K562 treated with DMSO at 1 percent for 24 hours (cell line): ENCODE results near the gene MYADML2. TPM values are rescaled to one million over a fixed set of nuclear protein-coding genes. Genes with fewer than 3 reads are reported as not detected.

ENCODE experiments used
- total RNA-seq: library from RNA; unstranded; fragments of 300-600 nt; gene quantifications from 2 replicates; pipeline ENCODE4 v1.2.3, GENCODE V29; 2022; ENCODE audit warnings: low read depth; ENCODE audit not compliant: insufficient read depth

MYADML2 gene
- not detected in 2 replicates for total RNA-seq

GRCh38 chr17:81947189-81947588, at the start of gene MYADML2:
Gene MYADML2, minus strand, starts transcription at chr17:81947233. Its CDS starts 5,492 bp downstream, at chr17:81941741.

GRCh38 chr17:81977211-81977808, 30.3 kb upstream of the MYADML2 start, which contains the start of gene ASPSCR1:
Gene ASPSCR1, plus strand, starts transcription at chr17:81977629. Its CDS starts 18 bp downstream, at chr17:81977647.

GRCh38 chr17:81961087-81961511, 14.1 kb upstream of the MYADML2 start, which contains the start of gene NOTUM:
Gene NOTUM, minus strand, starts transcription at chr17:81961187. Its CDS starts 278 bp downstream, at chr17:81960909.

DNA sequence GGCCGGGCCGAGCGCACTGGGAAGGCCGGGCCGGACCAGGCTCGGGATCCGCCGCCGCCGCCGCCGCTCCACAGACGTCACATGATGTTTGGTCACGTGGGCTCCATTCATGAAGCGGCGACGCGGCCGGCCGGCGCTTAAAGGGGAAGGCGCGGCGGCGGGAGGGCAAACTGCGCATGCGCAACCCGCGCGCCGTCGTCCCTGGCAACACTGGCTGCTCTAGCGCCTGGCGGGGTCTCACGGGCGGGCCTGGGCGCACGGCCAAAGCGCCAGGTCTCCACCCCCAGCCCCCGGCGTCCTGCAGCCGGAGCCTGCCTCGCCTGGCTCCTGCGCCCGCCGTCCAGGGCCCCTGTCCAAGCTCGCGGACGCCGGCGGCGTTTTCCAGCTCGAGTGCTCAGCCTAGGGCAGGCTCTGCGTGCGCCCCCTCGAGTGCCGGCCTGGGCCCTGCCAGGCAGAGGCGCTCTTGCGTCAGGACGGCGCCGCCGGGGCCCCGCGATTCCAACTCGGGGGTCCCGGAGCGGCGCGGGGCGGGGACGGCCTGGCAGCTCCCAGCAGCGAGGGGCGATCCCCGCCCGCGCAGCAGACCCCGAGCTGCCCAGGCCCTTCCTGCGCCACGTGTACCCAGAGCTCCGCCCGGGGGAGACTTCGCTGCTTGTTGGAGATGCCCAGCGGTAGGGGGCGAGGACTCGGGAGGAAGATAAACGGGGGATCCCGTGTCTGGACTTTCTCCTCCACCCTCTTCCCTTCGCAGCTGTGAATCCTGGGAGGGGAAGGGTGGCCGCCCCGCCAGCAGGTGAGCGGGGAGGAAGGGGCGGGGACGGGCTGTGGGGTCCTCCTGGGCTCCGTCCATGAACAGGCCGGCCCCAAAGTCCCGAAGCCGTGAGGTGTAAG, 19.1 kb downstream of the MYADML2 start, which contains the start of gene MAFG:
Gene MAFG (minus strand): TSS at position 83 of the 891 bp plus-strand sequence. CDS start 4,550 bp downstream, outside the sequence.

DNA sequence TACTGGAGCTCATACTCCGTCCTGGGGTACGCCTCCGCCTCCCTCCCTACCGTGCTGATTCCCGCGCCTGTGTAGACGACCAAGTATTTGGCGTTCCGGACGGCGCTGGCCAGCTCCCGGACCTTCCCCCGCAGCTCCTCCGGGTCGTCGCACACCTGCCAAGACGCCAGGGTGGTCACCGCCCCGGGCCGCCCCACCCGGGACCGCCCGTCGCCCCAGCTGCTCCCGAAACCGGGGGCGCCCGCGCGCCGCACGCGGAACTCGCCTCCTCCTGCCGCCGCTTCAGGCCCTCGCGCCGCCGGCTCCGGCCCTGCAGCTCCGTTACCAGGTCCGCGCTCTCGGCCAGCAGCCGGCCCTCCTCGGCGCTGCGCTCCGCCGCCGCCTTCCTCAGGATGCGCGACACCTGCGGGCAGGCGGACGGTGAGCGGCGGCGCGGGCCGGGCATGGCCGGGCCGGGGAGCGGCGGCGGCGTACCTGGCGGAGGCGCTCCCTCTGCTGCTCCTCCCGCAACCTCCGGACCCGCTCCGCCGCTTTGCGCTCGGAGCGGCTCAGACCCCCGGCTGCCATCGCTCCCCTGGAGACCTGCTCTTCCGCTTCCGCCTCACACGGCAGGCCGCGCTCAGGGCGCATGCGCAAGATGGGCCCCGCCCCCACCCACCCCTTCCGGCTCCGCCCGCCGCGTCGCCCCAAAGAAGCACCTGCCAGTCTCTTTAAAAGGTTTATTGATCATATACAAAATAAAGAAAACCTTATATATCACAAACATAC, 29.3 kb downstream of the MYADML2 start, which contains the start of gene SIRT7:
Gene SIRT7 (minus strand): TSS at position 612 of the 768 bp plus-strand sequence. CDS start 45 bp downstream, at position 567.

GRCh38 chr17:81911277-81911961, 35.6 kb downstream of the MYADML2 start, which contains the start of gene PCYT2:
Gene PCYT2, minus strand, starts transcription at chr17:81911399. Its CDS starts 44 bp downstream, at chr17:81911355.

DNA sequence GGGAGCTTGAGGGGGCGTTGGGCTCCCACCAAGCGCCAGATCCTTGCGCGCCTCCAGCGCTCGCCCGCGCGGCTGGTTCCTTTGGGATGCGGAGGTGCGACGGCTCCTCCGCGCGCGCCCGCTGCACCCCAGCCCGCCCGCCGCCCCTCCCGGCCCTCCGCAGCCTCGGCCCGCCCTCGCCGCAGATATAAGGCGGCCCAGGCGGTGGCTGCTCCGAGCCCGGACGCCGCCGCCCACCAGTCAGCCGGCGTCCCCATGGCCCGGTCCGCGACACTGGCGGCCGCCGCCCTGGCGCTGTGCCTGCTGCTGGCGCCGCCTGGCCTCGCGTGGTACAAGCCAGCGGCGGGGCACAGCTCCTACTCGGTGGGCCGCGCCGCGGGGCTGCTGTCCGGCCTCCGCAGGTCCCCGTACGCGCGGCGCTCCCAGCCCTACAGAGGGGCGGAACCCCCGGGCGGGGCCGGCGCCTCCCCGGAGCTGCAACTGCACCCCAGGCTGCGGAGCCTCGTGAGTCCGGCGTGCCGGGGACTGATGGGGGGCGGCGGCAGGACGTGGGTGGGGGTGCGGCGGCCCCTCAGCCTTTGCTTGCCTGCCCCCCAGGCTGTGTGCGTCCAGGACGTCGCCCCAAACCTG, 44.9 kb downstream of the MYADML2 start, which contains the start of gene NPB:
Gene NPB (plus strand): TSS at position 216 of the 630 bp plus-strand sequence. CDS start 40 bp downstream, at position 256.

Other genes with a start within 250 kb of the MYADML2 start
- 103 and 127 TPM in 2 replicates for gene MRPL12, start 243.9 kb downstream of the MYADML2 start, total RNA-seq
- 86.5 and 86.6 TPM in 2 replicates for gene SLC25A10, start 234.9 kb downstream of the MYADML2 start, total RNA-seq
- not detected in 2 replicates for gene GCGR, start 143.1 kb downstream of the MYADML2 start, total RNA-seq
- gene MCRIP1, start 113.9 kb downstream of the MYADML2 start, total RNA-seq, result 252 and 259 TPM in 2 replicates
- 1.0 TPM in 1 of 2 replicates, not detected in the other for gene PPP1R27, start 112.2 kb downstream of the MYADML2 start, total RNA-seq
- gene P4HB, start 86.7 kb downstream of the MYADML2 start, total RNA-seq, result 656 and 712 TPM in 2 replicates
- gene ARHGDIA, start 75.9 kb downstream of the MYADML2 start, total RNA-seq, result 324 and 357 TPM in 2 replicates
- 140 and 157 TPM in 2 replicates for gene ALYREF, start 55.6 kb downstream of the MYADML2 start, total RNA-seq
- gene ANAPC11, start 55.5 kb downstream of the MYADML2 start, total RNA-seq, result 618 and 662 TPM in 2 replicates
- gene NPB, start 45.0 kb downstream of the MYADML2 start, total RNA-seq, result 3.9 and 5.7 TPM in 2 replicates
- gene PCYT2, start 35.8 kb downstream of the MYADML2 start, total RNA-seq, result 51.5 and 62.4 TPM in 2 replicates
- 49.3 and 56.8 TPM in 2 replicates for gene SIRT7, start 29.1 kb downstream of the MYADML2 start, total RNA-seq
- 57.8 and 60.4 TPM in 2 replicates for gene MAFG, start 19.5 kb downstream of the MYADML2 start, total RNA-seq
- gene PYCR1, start 9.9 kb downstream of the MYADML2 start, total RNA-seq, result 194 and 235 TPM in 2 replicates
- 6.4 and 9.9 TPM in 2 replicates for gene NOTUM, start 14.0 kb upstream of the MYADML2 start, total RNA-seq
- gene ASPSCR1, start 30.4 kb upstream of the MYADML2 start, total RNA-seq, result 43.2 and 43.6 TPM in 2 replicates
- 146 and 169 TPM in 2 replicates for gene CENPX, start 75.6 kb upstream of the MYADML2 start, total RNA-seq
- gene LRRC45, start 76.1 kb upstream of the MYADML2 start, total RNA-seq, result 14.3 and 16.2 TPM in 2 replicates
- 64.4 and 76.8 TPM in 2 replicates for gene RAC3, start 84.4 kb upstream of the MYADML2 start, total RNA-seq
- gene DCXR, start 90.5 kb upstream of the MYADML2 start, total RNA-seq, result 391 and 415 TPM in 2 replicates
- gene RFNG, start 104.6 kb upstream of the MYADML2 start, total RNA-seq, result 33.5 and 41.3 TPM in 2 replicates
- gene GPS1, start 104.7 kb upstream of the MYADML2 start, total RNA-seq, result 156 and 180 TPM in 2 replicates
- gene DUS1L, start 118.6 kb upstream of the MYADML2 start, total RNA-seq, result 220 and 240 TPM in 2 replicates
- gene FASN, start 151.0 kb upstream of the MYADML2 start, total RNA-seq, result 161 and 174 TPM in 2 replicates